NB4 (cell line): ENCODE results near the gene IGF1R.

Experiments used
- DNase-seq: peaks from one replicate; pipeline ENCODE4 v3.0.0; 2010; ENCODE audit warnings: low read depth
- H3K4me3 ChIP-seq: one replicate; pipeline ENCODE4 v1.5.1; 2011; ENCODE audit warnings: mild to moderate bottlenecking, low read depth, low read length, moderate library complexity
- MYC ChIP-seq: IDR thresholded peaks from 2 replicates; pipeline ENCODE4 v1.6.1; 2011; ENCODE audit warnings: low read depth, low read length
- POLR2A ChIP-seq: IDR thresholded peaks from 2 replicates; pipeline ENCODE4 v1.6.1; 2011; ENCODE audit warnings: mild to moderate bottlenecking; ENCODE audit not compliant: insufficient read length; ENCODE audit errors: extremely low read depth
- TF ChIP-seq, protein P1 (sequence below): IDR thresholded peaks from one replicate; pipeline ENCODE4 v1.5.1; 2012; ENCODE audit warnings: low read depth, low read length
- TF ChIP-seq, protein P2 (sequence below): IDR thresholded peaks from 2 replicates; pipeline ENCODE4 v1.6.1; 2011; ENCODE audit warnings: low read depth, low read length

IGF1R gene

DNA sequence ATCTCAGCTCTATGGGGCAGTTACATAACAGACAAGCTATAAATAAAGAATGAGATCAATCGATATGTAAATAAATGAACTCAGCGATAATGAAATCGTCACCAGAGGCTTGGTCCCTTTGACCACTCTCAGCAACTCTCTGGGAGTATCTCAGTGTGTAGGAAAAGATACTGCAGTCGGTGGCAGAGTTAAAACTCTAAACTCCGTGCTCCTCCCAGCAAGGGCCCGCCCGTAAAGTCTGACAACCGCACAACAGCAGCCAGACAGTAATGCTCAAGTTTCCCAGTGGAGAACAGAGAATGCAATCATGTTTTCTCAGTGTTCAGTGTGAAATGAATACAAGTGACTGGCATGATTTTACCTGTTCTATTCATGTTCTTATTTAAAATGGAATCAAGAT, 28.3 kb upstream of the IGF1R start:
- H3K4me3 ChIP-seq = no peak overlapping the region
- TF ChIP-seq, protein P1, sequence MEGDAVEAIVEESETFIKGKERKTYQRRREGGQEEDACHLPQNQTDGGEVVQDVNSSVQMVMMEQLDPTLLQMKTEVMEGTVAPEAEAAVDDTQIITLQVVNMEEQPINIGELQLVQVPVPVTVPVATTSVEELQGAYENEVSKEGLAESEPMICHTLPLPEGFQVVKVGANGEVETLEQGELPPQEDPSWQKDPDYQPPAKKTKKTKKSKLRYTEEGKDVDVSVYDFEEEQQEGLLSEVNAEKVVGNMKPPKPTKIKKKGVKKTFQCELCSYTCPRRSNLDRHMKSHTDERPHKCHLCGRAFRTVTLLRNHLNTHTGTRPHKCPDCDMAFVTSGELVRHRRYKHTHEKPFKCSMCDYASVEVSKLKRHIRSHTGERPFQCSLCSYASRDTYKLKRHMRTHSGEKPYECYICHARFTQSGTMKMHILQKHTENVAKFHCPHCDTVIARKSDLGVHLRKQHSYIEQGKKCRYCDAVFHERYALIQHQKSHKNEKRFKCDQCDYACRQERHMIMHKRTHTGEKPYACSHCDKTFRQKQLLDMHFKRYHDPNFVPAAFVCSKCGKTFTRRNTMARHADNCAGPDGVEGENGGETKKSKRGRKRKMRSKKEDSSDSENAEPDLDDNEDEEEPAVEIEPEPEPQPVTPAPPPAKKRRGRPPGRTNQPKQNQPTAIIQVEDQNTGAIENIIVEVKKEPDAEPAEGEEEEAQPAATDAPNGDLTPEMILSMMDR = no peak
- TF ChIP-seq MYC (no peak), POLR2A (no peak)
- TF ChIP-seq, protein P2, sequence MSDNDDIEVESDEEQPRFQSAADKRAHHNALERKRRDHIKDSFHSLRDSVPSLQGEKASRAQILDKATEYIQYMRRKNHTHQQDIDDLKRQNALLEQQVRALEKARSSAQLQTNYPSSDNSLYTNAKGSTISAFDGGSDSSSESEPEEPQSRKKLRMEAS = no peak
- DNase-seq = no peak

DNA sequence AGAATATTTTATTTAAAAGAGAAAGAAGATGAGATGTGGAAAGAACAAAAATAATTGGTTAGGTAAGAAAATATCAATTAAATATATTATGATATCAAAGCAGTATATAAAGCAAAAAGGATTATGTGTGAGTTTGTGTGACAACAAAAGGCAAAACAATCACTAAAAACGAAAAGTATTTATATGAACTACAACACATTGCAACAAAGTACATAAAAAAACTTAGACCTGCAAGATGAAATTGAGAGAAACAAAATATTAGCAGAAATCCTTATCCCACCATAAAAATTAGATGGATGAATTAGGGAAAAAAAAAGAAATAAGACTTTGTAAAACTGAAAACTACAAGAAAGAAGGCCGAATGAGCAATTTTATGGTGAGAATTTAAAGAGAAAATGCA, 27.3 kb upstream of the IGF1R start:
- TF ChIP-seq, protein P1 = no peak
- no peak overlapping the region for H3K4me3 ChIP-seq
- DNase-seq = no peak

DNA sequence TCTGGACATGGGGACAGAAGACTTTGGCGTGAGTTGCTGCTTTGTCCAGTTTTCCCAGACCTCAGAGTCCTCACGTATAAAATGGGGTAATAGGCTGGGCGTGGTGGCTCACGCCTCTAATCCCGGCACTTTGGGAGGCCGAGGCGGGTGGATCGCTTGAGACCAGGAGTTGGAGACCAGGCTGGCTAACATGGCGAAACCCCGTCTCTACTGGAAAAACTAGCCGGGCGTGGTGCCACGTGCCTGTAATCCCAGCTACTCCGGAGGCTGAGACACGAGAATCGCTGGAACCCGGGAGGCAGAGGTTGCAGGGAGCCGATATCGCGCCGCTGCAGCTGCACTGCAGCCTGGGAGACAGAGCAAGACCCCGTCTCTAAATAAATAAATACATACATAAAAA, 22.7 kb upstream of the IGF1R start:
- TF ChIP-seq MYC = no peak
- TF ChIP-seq, protein P2 = no peak
- TF ChIP-seq, protein P1 = no peak
- TF ChIP-seq POLR2A = no peak
- H3K4me3 ChIP-seq = no peak overlapping the region
- no peak for DNase-seq

DNA sequence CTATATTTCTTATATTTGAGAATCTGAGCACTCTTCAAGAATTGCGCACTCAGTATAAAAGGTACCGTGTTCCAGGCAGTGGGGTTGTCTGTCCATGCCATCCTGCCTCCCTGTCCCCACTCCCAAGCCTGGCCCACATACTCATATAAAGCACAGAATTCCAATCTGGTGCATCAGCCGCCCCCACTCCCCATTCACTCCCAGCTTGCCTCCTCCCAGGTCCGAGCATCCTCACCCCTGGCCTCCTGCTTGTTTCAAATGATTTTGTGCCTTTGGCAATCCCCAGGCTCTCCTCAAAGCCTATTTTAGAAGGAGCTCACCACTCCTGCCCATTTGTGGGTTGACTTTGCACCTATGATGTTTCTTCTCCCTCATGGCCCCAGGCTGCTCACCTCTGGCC, 22.2 kb upstream of the IGF1R start:
- TF ChIP-seq, protein P2 = no peak
- TF ChIP-seq, protein P1 = no peak
- TF ChIP-seq POLR2A = no peak
- TF ChIP-seq MYC = no peak
- no peak overlapping the region for H3K4me3 ChIP-seq
- no peak for DNase-seq

DNA sequence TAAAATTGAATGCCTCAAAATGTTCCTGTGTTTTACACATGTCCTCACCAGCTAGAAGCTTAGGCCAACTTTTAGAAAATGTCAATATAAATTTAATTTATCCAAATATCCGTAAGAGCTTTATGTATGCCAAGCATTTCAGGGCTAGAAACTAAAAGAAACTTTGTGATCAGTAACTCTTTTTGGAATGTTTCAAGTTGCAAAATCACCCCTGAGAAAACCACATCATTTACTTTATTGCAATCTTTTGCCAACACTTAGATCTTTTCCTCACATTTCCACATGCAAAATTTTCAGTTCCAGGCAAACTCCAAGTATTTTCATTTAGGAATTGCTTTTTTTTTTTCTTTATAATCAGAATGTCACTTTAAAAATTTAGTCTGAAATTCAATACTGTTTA, 20.1 kb upstream of the IGF1R start:
- DNase-seq = no peak

More for the DNA sequence above, 20.1 kb upstream of the IGF1R start:
- H3K4me3 ChIP-seq = no peak overlapping the region
- TF ChIP-seq POLR2A (no peak), MYC (no peak)
- TF ChIP-seq, protein P1 = no peak
- TF ChIP-seq, protein P2 = no peak
